GM12864 (cell line): Measurements from ENCODE around the gene RGS2.

Source experiments
- DNase-seq: peaks from one replicate; pipeline ENCODE4 v3.0.0-alpha.2; 2011; ENCODE audit warnings: low read depth
- H3K4me3 ChIP-seq: 2 replicates; pipeline ENCODE4 v1.5.1; 2011; ENCODE audit warnings: mild to moderate bottlenecking, low read depth, low read length, control low read depth
- CTCF ChIP-seq: IDR thresholded peaks from 2 replicates; pipeline ENCODE4 v1.5.1; 2011; ENCODE audit warnings: low read depth, mild to moderate bottlenecking, moderate library complexity, low read length, control low read depth, inconsistent platforms; ENCODE audit errors: missing control alignments

RGS2 gene

GRCh38 chr1:192808518-192809306 lies at the start of gene RGS2:
RGS2 (plus strand) TSS chr1:192809039; CDS start chr1:192809072, 33 bp downstream.
- peak; percentile 3 for TF ChIP-seq CTCF
- peak within 1 kb of the TSS; percentile 68 for H3K4me3 ChIP-seq
- DNase-seq: peak; percentile 49

- no peak for TF ChIP-seq CTCF
- no peak overlapping the region for H3K4me3 ChIP-seq
- DNase-seq: no peak
Measured at GRCh38 chr1:192759104-192759503, 49.7 kb upstream of the RGS2 start.

GRCh38 chr1:192762265-192762664 lies 46.6 kb upstream of the RGS2 start:
- DNase-seq: no peak
- no peak overlapping the region for H3K4me3 ChIP-seq
- TF ChIP-seq CTCF: no peak

GRCh38 chr1:192763243-192763642 lies 45.6 kb upstream of the RGS2 start:
- no peak for TF ChIP-seq CTCF
- no peak overlapping the region for H3K4me3 ChIP-seq
- no peak for DNase-seq

GRCh38 chr1:192763756-192764155 lies 45.1 kb upstream of the RGS2 start:
- H3K4me3 ChIP-seq: no peak overlapping the region
- DNase-seq: no peak
- no peak for TF ChIP-seq CTCF

- TF ChIP-seq CTCF: no peak
Measured at GRCh38 chr1:192764675-192765074, 44.2 kb upstream of the RGS2 start.

More at GRCh38 chr1:192764675-192765074, 44.2 kb upstream of the RGS2 start:
- H3K4me3 ChIP-seq: no peak overlapping the region
- no peak for DNase-seq
